ENCODE data around the gene ZNF76. TPM values are rescaled to one million over a fixed set of nuclear protein-coding genes. Genes with fewer than 3 reads are reported as not detected.

Gene ZNF76
- total RNA-seq, 1 experiment from 2014 or later = 20.8 TPM

DNA sequence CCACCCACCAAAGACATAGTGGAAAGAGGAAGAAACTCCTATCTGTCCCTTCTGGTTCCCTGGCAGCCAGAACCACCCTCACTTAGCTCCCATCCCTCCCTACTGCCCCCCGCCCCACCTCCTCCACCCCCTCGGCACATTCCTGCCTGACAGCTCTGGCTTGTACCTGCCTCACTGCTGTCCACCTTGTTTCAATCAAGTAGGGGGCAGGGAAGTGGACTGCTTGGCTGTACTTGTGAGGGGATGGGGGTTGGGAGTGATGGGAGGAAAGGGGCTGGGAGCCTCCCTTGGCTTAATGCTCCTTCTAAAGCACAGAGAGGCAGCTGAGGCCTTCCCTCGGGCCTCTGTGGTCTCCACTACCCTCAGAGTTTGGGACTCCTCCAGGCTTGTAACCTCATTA lies 22.1 kb upstream of the ZNF76 start:
- DNase-seq (ENCODE audit: low read depth) = no peak

DNA sequence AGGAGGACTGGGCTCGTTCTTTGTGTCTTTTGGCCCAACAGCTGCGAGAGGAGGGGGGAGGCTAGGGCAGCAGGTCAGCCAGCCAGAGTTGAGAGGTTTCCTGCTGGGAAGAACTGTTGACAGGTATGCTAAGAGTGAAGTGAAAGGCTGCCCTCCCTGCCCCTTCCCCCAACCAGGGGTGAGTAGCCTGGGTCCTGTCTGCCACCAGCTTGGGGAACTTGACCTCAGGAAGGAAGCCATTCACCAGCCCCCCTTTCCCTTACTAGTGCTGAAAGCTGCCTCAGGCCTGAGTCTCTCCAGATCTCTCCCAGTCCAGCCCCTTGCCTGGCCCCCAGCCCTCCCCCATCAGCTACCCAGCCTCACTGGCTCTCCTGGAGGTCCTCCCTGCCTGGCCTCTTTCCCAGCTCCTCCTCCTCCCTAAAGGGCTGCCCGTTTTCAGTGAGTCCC lies 20.7 kb upstream of the ZNF76 start:
- no peak for DNase-seq (ENCODE audit: low read depth)

- no peak for DNase-seq (ENCODE audit: low read depth)
Observed at GRCh38 chr6:35239581-35239980, 20.0 kb upstream of the ZNF76 start.

- DNase-seq (ENCODE audit: low read depth) = peak; percentile 68
Observed at GRCh38 chr6:35240838-35241801, 18.4 kb upstream of the ZNF76 start.

DNA sequence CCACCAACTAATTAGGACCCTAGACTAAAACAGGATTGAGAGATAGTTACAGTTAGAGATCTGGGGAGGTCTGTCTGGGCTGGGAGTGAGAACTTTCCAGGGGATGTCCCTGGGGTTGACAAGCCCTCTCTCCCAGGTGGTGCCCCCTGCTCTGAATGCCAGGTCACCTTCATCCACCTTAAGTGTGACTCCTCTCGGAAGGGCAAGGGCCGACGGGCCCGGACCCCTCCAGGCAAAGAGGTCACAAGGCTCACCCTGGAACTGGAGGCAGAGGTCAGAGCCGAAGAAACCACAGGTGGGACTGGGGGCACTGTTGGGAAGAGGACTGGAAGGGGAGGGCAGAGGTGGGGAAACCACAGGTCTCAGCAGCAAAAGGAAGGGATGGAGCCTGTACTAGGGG lies 17.0 kb upstream of the ZNF76 start:
- no peak for DNase-seq (ENCODE audit: low read depth)

DNA sequence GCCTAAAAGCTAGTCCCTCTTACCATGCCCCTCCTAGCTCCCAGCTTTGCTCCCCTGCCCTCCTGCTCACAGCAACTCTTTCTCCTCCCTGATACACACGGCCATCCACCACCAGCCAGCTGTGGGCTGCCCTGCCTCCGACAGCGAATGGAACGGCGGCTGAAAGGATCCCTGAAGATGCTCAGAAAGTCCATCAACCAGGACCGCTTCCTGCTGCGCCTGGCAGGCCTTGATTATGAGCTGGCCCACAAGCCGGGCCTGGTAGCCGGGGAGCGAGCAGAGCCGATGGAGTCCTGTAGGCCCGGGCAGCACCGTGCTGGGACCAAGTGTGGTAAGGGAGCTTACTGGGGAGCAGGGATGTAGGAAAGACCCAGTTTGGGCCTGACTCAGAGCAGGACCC lies 16.6 kb upstream of the ZNF76 start:
- no peak for DNase-seq (ENCODE audit: low read depth)

GRCh38 chr6:35243386-35243958 lies 16.1 kb upstream of the ZNF76 start:
- no peak for DNase-seq (ENCODE audit: low read depth)

- no peak for DNase-seq (ENCODE audit: low read depth)
Observed at GRCh38 chr6:35244551-35244950, 15.0 kb upstream of the ZNF76 start.

GRCh38 chr6:35247642-35248231 lies 11.8 kb upstream of the ZNF76 start:
- no peak for DNase-seq (ENCODE audit: low read depth)

- peak; percentile 40 for DNase-seq (ENCODE audit: low read depth)
Observed at GRCh38 chr6:35248300-35248699, 11.2 kb upstream of the ZNF76 start.

DNA sequence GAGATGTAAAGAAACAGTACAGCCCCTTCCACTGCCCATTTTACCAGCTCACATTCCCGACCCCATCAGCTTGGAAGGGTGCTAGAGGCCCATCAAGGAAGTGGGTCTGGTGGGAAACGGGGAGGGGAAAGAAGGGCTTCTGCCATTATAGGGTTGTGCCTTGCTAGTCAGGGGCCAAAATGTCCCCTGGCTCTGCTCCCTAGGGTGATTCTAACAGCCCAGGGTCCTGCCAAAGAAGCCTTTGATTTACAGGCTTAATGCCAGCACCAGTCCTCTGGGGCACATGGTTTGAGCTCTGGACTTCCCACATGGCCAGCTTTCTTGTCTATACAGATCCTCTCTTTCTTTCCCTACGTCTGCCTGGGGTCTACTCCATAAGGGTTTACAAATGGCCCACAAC lies 10.6 kb upstream of the ZNF76 start:
- no peak for DNase-seq (ENCODE audit: low read depth)

DNA sequence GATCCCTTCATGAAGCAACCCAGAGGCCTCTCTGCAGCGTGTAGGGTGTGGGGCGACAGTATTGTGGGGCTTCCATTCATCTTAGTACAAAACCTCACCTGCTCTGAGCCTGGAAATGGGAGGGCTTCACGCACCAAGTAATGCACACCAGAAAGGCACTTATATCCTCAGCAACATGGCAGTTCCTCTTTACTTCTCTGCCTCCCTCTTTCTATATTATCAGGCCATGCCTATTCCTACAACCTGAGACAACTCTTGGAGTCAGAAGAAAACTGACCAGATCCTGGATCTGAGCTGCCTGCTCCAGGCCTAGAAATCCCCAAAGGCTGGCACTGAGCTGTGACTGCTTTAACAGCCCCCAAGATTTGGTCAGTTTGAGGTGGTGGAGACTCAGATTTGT lies 7.6 kb upstream of the ZNF76 start:
- no peak for DNase-seq (ENCODE audit: low read depth)

DNA sequence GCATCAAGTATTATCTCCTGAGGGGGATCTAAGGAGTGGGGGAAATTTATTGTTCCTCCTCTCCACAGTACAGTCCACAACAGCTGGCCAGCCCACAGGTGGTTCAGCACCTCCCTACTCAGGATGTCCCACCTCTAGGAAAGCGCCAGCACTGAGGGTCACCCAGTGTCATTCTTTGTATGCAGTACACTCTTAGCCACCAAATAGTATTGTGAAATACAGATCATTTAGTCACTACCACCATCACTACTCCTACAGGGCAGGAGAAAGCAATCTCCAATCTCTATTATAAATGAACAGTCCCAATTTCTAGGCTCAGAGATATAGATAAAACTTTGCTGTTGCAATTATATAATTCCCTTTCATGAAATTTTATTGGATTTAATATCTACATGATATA lies 6.3 kb upstream of the ZNF76 start:
- no peak for DNase-seq (ENCODE audit: low read depth)

DNA sequence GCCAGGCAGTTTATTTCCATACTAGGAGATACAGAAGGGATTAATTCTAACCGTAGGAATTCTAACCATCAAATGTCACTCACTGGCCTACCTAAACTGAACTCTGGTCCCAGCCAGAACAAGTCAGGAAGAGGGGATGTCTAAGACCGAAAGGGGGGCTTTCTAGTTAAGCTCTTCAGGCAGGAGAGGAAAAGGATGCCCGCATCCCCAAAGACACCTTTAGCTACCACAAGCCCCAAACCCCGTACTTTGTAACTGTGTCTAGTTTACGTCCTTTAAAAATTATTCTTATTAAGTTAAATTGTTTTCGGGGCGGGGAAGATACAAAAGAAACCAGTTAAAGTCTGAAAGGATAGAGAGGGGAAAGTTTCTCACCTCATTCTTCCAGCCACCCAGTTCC lies 1.2 kb upstream of the ZNF76 start:
- DNase-seq (ENCODE audit: low read depth) = no peak

DNA sequence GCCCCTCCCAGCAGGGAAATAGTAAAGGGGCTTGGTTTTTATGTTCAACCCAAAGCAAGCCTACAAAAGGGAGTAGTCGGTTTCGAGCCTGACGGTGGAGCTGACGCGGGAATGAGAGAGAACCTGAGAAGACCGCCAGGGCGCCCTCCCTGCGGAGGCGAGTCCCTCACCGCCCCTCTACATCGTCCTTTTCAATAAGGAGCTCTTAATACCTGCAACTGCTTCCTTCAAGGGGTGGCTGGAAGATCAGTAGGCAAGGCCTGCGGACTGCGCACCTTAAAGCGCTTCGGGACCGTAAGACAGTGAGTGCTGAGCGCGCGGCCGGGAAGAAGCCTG lies 709 bp upstream of the ZNF76 start:
- no peak for DNase-seq (ENCODE audit: low read depth)

GRCh38 chr6:35259948-35260590 lies 534 bp downstream of the ZNF76 start:
- peak; percentile 67 for DNase-seq (ENCODE audit: low read depth)

DNA sequence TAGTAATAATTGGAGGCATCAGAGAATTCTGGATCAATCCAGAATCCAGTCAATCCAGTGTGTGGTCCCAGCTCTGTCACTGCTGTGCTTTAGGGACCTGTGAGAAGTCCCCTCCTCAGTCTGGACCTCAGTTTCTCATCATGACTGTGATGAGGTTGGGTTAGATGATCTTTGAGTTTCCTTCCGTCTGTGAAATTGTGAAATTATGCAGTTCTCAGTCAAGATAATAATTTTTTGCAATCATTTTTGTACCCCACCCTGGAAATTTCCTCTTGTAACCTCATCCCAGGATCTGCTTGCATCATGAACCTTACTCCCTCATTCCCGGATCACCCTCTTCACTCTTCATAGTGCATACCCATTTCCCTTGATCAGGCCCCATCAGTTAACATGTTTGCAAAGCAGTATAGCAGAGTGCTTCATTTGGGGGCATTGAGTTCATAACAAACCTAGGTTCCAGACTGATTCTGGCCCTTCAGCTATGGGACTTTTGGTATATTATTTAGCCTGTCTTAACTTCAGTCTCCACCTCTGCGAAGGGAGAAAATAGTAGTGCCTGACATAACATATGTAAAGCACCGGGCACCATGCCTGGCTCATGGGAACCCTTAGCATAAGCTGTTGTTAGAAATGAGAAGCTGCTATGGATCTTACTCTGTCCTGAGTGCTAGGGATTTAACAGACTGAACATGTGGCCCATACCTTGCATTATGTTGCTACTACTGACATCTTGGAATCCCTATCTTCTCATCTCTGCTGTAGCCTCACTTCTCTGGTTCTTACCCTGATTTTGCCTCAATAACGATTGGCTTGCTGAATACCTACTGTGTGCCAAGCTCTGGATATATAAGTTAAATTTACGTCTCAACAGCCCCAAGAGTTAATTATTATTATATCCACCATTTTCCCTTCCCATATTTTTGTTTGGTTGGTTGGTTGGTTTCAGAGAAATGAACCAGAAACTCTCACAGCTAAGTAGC lies 1.3 kb downstream of the ZNF76 start:
- DNase-seq (ENCODE audit: low read depth) = no peak

DNA sequence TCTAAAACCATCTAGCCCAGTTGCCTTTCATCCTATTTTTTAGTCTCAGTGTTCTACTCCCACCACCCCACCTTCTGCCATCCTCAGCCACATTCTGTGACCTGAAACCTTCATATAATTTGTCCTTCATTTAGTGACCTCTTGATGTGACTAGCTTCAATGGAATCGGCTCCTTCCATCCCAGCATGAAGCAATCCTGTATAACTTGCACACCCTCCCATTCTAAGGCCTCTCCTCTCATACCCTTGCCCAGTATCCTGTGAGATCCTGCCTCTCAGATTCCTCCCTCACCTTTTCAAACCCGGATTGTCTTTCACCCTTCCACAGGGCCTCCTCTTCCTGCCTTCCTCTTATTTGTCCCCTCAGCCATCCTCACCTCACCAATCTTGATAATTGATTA lies 3.1 kb downstream of the ZNF76 start:
- peak; percentile 51 for DNase-seq (ENCODE audit: low read depth)

- no peak for DNase-seq (ENCODE audit: low read depth)
Observed at GRCh38 chr6:35264550-35265274, 5.2 kb downstream of the ZNF76 start.

GRCh38 chr6:35265523-35265922 lies 6.0 kb downstream of the ZNF76 start:
- DNase-seq (ENCODE audit: low read depth) = no peak

- DNase-seq (ENCODE audit: low read depth) = no peak
Observed at GRCh38 chr6:35267446-35267845, 7.9 kb downstream of the ZNF76 start.

Data from M059J (cell line).